WTC11 (cell line): ENCODE data around the gene FAR2.
"Not testable (repeated sequence)": the region's sequence is repeated elsewhere in the genome, so short reads cannot be mapped to it uniquely, and the experiment has no call there.

Experiments
- ATF6 ChIP-seq: sonication (generic); formaldehyde crosslinking; IDR thresholded peaks from 2 replicates; pipeline ENCODE4 v1.8.1; 2023; ENCODE audit warnings: mild to moderate bottlenecking, missing genetic modification reagents
- CTCF ChIP-seq: fragments of 200-600 bp; IDR thresholded peaks from 2 replicates; pipeline ENCODE4 v1.8.0; 2022; ENCODE audit warnings: antibody characterized with exemption
- E2F4 ChIP-seq: sonication (generic); formaldehyde crosslinking; IDR thresholded peaks from 2 replicates; pipeline ENCODE4 v1.8.1; 2022; ENCODE audit warnings: low read depth, mild to moderate bottlenecking, moderate library complexity, missing genetic modification reagents, borderline replicate concordance
- ELF4 ChIP-seq: sonication (generic); formaldehyde crosslinking; IDR thresholded peaks from 2 replicates; pipeline ENCODE4 v1.8.1; 2022; ENCODE audit warnings: low read depth, mild to moderate bottlenecking, moderate library complexity, missing genetic modification reagents
- ESRRA ChIP-seq: sonication (generic); formaldehyde crosslinking; IDR thresholded peaks from 2 replicates; pipeline ENCODE4 v1.8.1; 2022; ENCODE audit warnings: mild to moderate bottlenecking, missing genetic modification reagents, borderline replicate concordance
- GABPB1 ChIP-seq: sonication (generic); formaldehyde crosslinking; IDR thresholded peaks from 2 replicates; pipeline ENCODE4 v1.8.1; 2023; ENCODE audit warnings: mild to moderate bottlenecking, missing genetic modification reagents
- GRHL2 ChIP-seq: fragments of 250-450 bp; sonication (Bioruptor Pico); IDR thresholded peaks from 2 replicates; pipeline ENCODE4 v1.8.0; 2022; ENCODE audit warnings: mild to moderate bottlenecking, moderate library complexity; ENCODE audit not compliant: insufficient replicate concordance, severe bottlenecking
- HMGXB4 ChIP-seq: sonication (generic); formaldehyde crosslinking; IDR thresholded peaks from 2 replicates; pipeline ENCODE4 v1.8.1; 2023; ENCODE audit warnings: mild to moderate bottlenecking, moderate library complexity, missing genetic modification reagents
- USF2 ChIP-seq: sonication (generic); formaldehyde crosslinking; IDR thresholded peaks from 2 replicates; pipeline ENCODE4 v1.8.1; 2023; ENCODE audit warnings: mild to moderate bottlenecking, missing genetic modification reagents, moderate library complexity
- ZBTB43 ChIP-seq: sonication (generic); formaldehyde crosslinking; IDR thresholded peaks from 2 replicates; pipeline ENCODE4 v1.8.1; 2023; ENCODE audit warnings: mild to moderate bottlenecking, missing genetic modification reagents
- ZNF138 ChIP-seq: sonication (generic); formaldehyde crosslinking; conservative IDR thresholded peaks from 2 replicates; pipeline ENCODE4 v1.8.1; 2022; ENCODE audit warnings: mild to moderate bottlenecking, moderate library complexity, missing genetic modification reagents
- ZNF317 ChIP-seq: sonication (generic); formaldehyde crosslinking; IDR thresholded peaks from 2 replicates; pipeline ENCODE4 v1.8.1; 2023; ENCODE audit warnings: low read depth, mild to moderate bottlenecking, moderate library complexity, missing genetic modification reagents, borderline replicate concordance
- ZSCAN18 ChIP-seq: fragments of 250-450 bp; sonication (Bioruptor Pico); IDR thresholded peaks from 2 replicates; pipeline ENCODE4 v2.1.2; 2022; ENCODE audit warnings: mild to moderate bottlenecking, moderate library complexity

- TF ChIP-seq ELF4; CTCF; ZBTB43 (CRISPR knock-in tag); ZSCAN18; HMGXB4 (CRISPR knock-in tag); E2F4 (CRISPR knock-in tag); GRHL2 (CRISPR knock-in tag); USF2; ZNF317 (CRISPR knock-in tag); ATF6 (CRISPR knock-in tag); GABPB1 (CRISPR knock-in tag); ZNF138 (CRISPR knock-in tag); ESRRA: not testable (repeated sequence)
Observed at GRCh38 chr12:29385194-29385593, 236.1 kb downstream of the FAR2 start.
